Sigmoid colon (tissue), 7 donors: Measurements from ENCODE around the gene GPC3. TPM values are rescaled to one million over a fixed set of nuclear protein-coding genes. Genes with fewer than 3 reads are reported as not detected.

Experiments used
- DNase-seq: peaks from one replicate; pipeline ENCODE4 v3.0.0-alpha.2; 2019
- H3K27ac ChIP-seq, 4 donors: fragments of 200-600 bp; sonication (generic); one replicate each; pipeline ENCODE4 v1.5.1; 2016 to 2019; ENCODE audit warnings: mild to moderate bottlenecking in 1 of 4
- H3K27me3 ChIP-seq, 3 donors: fragments of 200-600 bp; sonication (generic); one replicate each; pipeline ENCODE4 v1.5.1; 2019; ENCODE audit warnings: mild to moderate bottlenecking in 1 of 3
- H3K36me3 ChIP-seq, 4 donors: fragments of 200-600 bp; sonication (generic); one replicate each; pipeline ENCODE4 v1.5.1; 2016 to 2019
- H3K4me1 ChIP-seq, 4 donors: fragments of 200-600 bp; sonication (generic); one replicate each; pipeline ENCODE4 v1.5.1; 2017 to 2019
- H3K4me3 ChIP-seq, 4 donors: fragments of 200-600 bp; sonication (generic); one replicate each; pipeline ENCODE4 v1.5.1; 2017 to 2019; ENCODE audit warnings: mild to moderate bottlenecking in 2 of 4, moderate library complexity in 1 of 4
- H3K9me3 ChIP-seq, 4 donors: fragments of 200-600 bp in 3 of 4; sonication (generic) in 3 of 4; one replicate each; pipeline versions ENCODE4 v1.5.1 to v1.6.1; 2013 to 2019
- CTCF ChIP-seq, 4 experiments: fragments of 450-650 bp in 3 of 4; fragments of 200-600 bp in 1 of 4; IDR thresholded peaks; one replicate each; pipeline ENCODE4 v1.5.1; 2016 to 2019; ENCODE audit warnings: antibody characterized with exemption in 4 of 4, mild to moderate bottlenecking in 3 of 4, moderate library complexity in 2 of 4
- EP300 ChIP-seq, 4 donors: sonication (generic); formaldehyde crosslinking; IDR thresholded peaks; one replicate each; pipeline ENCODE4 v1.6.1; 2017; ENCODE audit warnings: antibody characterized with exemption in 4 of 4
- POLR2A ChIP-seq, 2 donors: fragments of 450-650 bp; IDR thresholded peaks; one replicate each; pipeline ENCODE4 v1.6.1; 2016; ENCODE audit warnings: antibody characterized with exemption in 2 of 2, mild to moderate bottlenecking in 2 of 2, moderate library complexity in 2 of 2
- POLR2AphosphoS5 ChIP-seq, 4 donors: sonication (generic); formaldehyde crosslinking; IDR thresholded peaks; one replicate each; pipeline ENCODE4 v1.6.1; 2017; ENCODE audit warnings: antibody characterized with exemption in 4 of 4
- WGBS, 2 donors: extraction: QIAGEN DNeasy Blood & Tissue Kit; methylation state at CpG; one replicate each; pipeline ENCODE4 v1.1.7; 2013; 5-methylcytosine and 5-hydroxymethylcytosine counted together
- intact Hi-C: fragments of 100-400 bp; cut with DNase I; formaldehyde crosslinking; loops from one replicate; pipeline ENCODE4 v1.15.1; 2023
- polyA plus RNA-seq, 3 donors: library from polyadenylated mRNA; stranded (reverse); fragments of 200-250 nt; gene quantifications; one replicate each; pipeline ENCODE4 v1.2.3, GENCODE V29; 2013
- total RNA-seq, 4 donors: library from RNA; depleted of rRNA; stranded (reverse); fragments of >200 nt; gene quantifications; one replicate each; pipeline ENCODE4 v1.1.0, GENCODE V29; 2016
- donor health status: healthy with polysubstance abuse.
- donor health status: Bipolar disorder and iron deficiency.
- donor health status: healthy.

The GPC3 gene
- total and polyA plus RNA-seq, 7 donors: 0.46 to 31.4 (median 2.7) TPM

DNA sequence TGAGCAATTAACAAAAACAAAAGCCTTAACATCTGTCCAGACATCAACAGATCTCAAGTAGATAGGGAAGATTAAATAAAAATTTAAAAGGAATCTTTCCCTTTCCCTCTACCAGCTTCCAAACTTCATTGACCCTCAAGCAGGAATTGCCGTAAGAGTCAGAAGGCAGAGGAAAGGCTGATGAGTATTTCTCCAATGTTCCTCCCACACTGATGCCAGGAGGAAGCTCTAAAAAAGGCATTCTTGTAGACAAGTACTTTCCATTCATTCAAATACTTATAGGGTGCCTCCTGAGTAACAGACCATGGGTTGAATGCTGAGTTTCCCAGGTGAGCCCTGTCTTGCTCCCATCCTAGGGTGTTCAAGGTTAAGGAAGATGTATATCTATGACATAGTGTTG is 418.5 kb downstream of the GPC3 start:
- Histone ChIP-seq H3K9me3 (no peaks in the 10 kb centered on the region), H3K27me3 (no peaks in the 10 kb centered on the region), H3K4me3 (no peak overlapping the region), H3K27ac (no peak overlapping the region), H3K4me1 (no peaks in the 10 kb centered on the region), H3K36me3 (no peaks in the 10 kb centered on the region)
- WGBS, 2 donors: 85 to 92% methylated on average over 1 of the region's 1 CpG
- no peak for DNase-seq
- intact Hi-C loops: no loop called here
- TF ChIP-seq POLR2A (IDR thresholded peaks at IDR 0.05) (no peak), EP300 (IDR thresholded peaks at IDR 0.05) (no peak), CTCF (IDR thresholded peaks at IDR 0.05) (no peak), POLR2AphosphoS5 (IDR thresholded peaks at IDR 0.05) (no peak)

GRCh38 chrX:133563705-133564104 is 421.7 kb downstream of the GPC3 start:
- Histone ChIP-seq H3K9me3 (no peaks in the 10 kb centered on the region), H3K27me3 (no peaks in the 10 kb centered on the region), H3K27ac (no peak overlapping the region), H3K4me3 (no peak overlapping the region), H3K4me1 (no peaks in the 10 kb centered on the region), H3K36me3 (no peaks in the 10 kb centered on the region)
- 84 to 89% methylated on average over 2 of the region's 2 CpGs for WGBS, 2 donors
- DNase-seq: no peak
- TF ChIP-seq POLR2AphosphoS5 (IDR thresholded peaks at IDR 0.05) (no peak), CTCF (IDR thresholded peaks at IDR 0.05) (no peak), POLR2A (IDR thresholded peaks at IDR 0.05) (no peak), EP300 (IDR thresholded peaks at IDR 0.05) (no peak)
- intact Hi-C loops: no loop called here

DNA sequence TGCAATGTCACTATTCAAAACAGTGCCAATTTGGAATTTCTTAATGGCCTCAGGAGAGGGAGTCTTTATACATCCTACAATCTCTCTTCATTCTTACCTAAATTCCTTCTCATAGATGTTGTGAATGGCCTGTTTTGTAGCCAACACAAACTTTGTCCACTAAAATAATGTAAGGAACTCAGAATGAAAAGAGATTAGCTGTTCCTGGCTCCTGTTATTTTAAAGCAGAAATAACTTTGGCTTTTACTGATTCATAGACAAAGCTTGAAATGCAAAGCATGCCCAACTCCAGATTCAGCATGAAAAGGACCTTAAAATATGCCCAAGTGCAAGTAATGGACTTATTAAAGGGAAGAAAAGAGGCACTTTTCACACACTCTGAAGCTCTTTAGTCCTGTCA is 424.1 kb downstream of the GPC3 start:
- no peaks in the 10 kb centered on the region for H3K4me1 ChIP-seq
- no peak overlapping the region for H3K4me3 ChIP-seq
- H3K9me3 ChIP-seq: no peaks in the 10 kb centered on the region
- no peaks in the 10 kb centered on the region for H3K36me3 ChIP-seq
- H3K27me3 ChIP-seq: no peaks in the 10 kb centered on the region
- intact Hi-C loops: no loop called here
- no peak overlapping the region for H3K27ac ChIP-seq
- no peak for DNase-seq
- TF ChIP-seq POLR2AphosphoS5 (IDR thresholded peaks at IDR 0.05): no peak

DNA sequence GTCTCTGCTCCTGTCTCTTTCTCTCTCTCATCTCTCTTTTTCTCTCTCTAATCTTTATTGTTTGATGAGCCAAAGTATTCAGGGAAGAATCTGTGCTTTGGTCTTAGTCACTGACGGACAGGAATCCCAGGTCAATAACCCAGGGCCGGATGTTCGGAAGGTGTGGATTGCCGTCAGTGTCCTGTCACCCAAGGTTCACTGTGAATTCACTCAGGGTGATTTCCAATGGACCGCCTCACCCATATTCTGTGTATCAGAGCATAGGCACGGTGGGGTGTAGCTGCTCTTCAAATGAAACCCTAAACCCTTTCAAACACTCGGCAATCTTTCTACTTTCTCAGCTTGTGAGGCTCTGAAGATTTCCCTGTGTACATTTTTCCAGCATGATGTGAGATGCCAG is 425.5 kb downstream of the GPC3 start:
- TF ChIP-seq POLR2A (IDR thresholded peaks at IDR 0.05) (no peak), CTCF (IDR thresholded peaks at IDR 0.05) (no peak), POLR2AphosphoS5 (IDR thresholded peaks at IDR 0.05) (no peak), EP300 (IDR thresholded peaks at IDR 0.05) (no peak)
- DNase-seq: no peak
- Histone ChIP-seq H3K27me3 (no peaks in the 10 kb centered on the region), H3K4me1 (no peaks in the 10 kb centered on the region), H3K4me3 (no peak overlapping the region), H3K9me3 (no peaks in the 10 kb centered on the region), H3K36me3 (no peaks in the 10 kb centered on the region), H3K27ac (no peak overlapping the region)
- 92 to 95% methylated on average over 7 of the region's 7 CpGs for WGBS, 2 donors
- intact Hi-C loops: no loop called here

DNA sequence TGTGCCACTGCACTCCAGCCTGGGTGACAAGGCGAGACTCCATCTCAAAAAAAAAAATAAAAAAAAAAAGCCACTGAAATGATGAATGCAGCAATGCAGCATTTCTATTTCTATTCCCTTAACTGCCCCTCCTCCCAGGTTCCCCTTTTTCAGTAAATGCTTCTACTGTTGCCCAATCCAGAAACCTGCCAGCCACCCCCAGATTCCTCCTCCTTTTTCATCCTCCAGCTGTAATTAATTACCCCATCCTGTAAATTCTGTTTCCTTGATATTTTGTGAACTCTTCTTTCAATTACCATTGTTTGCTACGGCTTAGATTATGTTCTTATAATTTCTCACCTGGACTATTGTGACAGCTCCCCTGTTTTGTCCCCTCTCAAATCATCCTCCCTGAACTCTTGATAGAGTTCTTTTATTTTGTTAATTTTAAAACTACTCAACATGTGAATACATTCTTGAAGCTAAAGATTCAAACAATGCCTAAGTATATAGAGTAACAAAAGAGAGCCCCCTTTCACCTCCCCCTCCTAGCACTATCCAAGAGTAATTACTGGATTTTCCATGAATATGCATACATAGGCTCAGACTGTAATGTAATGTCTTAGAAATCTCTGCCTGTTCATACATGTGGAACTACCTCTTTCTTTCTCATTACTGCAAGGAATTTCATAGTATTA is 429.5 kb downstream of the GPC3 start:
- 82 to 92% methylated on average over 2 of the region's 2 CpGs for WGBS, 2 donors
- TF ChIP-seq EP300 (IDR thresholded peaks at IDR 0.05): no peak
- no peak for TF ChIP-seq POLR2A (IDR thresholded peaks at IDR 0.05)
- TF ChIP-seq CTCF (IDR thresholded peaks at IDR 0.05): no peak
- DNase-seq: no peak
- no peak overlapping the region for H3K27ac ChIP-seq
- no peaks in the 10 kb centered on the region for H3K9me3 ChIP-seq
- intact Hi-C loops: no loop called here
- H3K4me3 ChIP-seq: no peak overlapping the region
- H3K4me1 ChIP-seq: no peaks in the 10 kb centered on the region
- H3K36me3 ChIP-seq: no peaks in the 10 kb centered on the region
- no peaks in the 10 kb centered on the region for H3K27me3 ChIP-seq
